ENCODE measurements around the gene ELMO2.

DNA sequence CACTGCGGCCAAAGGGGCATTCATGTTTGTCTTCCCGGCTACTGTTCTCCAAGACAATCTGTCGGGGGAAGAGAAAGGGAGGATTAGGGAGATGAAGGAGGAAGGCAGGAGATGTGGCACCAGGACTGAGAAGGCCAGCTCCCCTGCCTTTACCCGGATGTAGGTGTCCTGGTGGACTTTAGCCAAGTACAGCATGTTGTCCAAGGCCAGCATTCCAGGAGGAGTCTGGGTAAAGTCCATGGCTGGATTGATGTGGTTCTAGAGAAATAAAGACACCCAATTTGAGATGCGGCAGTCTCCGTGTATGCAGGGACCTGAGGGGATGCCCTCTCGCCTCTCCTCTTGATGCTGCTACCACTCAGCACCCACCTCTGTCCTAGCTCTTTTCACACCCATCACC lies 32.0 kb downstream of the ELMO2 start:
- TF ChIP-seq, protein P1, sequence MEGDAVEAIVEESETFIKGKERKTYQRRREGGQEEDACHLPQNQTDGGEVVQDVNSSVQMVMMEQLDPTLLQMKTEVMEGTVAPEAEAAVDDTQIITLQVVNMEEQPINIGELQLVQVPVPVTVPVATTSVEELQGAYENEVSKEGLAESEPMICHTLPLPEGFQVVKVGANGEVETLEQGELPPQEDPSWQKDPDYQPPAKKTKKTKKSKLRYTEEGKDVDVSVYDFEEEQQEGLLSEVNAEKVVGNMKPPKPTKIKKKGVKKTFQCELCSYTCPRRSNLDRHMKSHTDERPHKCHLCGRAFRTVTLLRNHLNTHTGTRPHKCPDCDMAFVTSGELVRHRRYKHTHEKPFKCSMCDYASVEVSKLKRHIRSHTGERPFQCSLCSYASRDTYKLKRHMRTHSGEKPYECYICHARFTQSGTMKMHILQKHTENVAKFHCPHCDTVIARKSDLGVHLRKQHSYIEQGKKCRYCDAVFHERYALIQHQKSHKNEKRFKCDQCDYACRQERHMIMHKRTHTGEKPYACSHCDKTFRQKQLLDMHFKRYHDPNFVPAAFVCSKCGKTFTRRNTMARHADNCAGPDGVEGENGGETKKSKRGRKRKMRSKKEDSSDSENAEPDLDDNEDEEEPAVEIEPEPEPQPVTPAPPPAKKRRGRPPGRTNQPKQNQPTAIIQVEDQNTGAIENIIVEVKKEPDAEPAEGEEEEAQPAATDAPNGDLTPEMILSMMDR (IDR thresholded peaks at IDR 0.05): no peak
- no peak for TF ChIP-seq POLR2A (IDR thresholded peaks at IDR 0.05)
- no peak for TF ChIP-seq POLR2AphosphoS5 (IDR thresholded peaks at IDR 0.05)

All from gastroesophageal sphincter (tissue), 3 donors.